SK-N-SH treated with all-trans-retinoic acid at 6 μM for 48 hours (cell line): ENCODE results near the gene RBM33.

Experiments used
- BACH2 ChIP-seq: fragments of 250-450 bp; sonication (Bioruptor Pico); IDR thresholded peaks from 2 replicates; pipeline ENCODE4 v1.9.0; 2021; ENCODE audit warnings: mild to moderate bottlenecking, borderline replicate concordance
- CREB5 ChIP-seq: fragments of 250-450 bp; sonication (Bioruptor Pico); IDR thresholded peaks from 2 replicates; pipeline ENCODE4 v1.5.1; 2020; ENCODE audit warnings: low read depth, mild to moderate bottlenecking, moderate library complexity
- CSDC2 ChIP-seq: fragments of 250-450 bp; sonication (Bioruptor Pico); IDR thresholded peaks from 2 replicates; pipeline ENCODE4 v1.5.0; 2020; ENCODE audit warnings: mild to moderate bottlenecking, moderate library complexity
- ISL1 ChIP-seq: fragments of 250-450 bp; sonication (Bioruptor Pico); IDR thresholded peaks from 2 replicates; pipeline ENCODE4 v2.1.2; 2022; ENCODE audit warnings: mild to moderate bottlenecking, moderate library complexity
- OSR1 ChIP-seq: fragments of 250-450 bp; sonication (Bioruptor Pico); IDR thresholded peaks from 2 replicates; pipeline ENCODE4 v1.8.0; 2022; ENCODE audit warnings: moderate library complexity, mild to moderate bottlenecking, inconsistent platforms
- PATZ1 ChIP-seq: fragments of 250-450 bp; sonication (Bioruptor Pico); IDR thresholded peaks from 2 replicates; pipeline ENCODE4 v1.8.0; 2020; ENCODE audit warnings: mild to moderate bottlenecking, moderate library complexity, borderline replicate concordance
- POU6F1 ChIP-seq: fragments of 250-450 bp; sonication (Bioruptor Pico); IDR thresholded peaks from 2 replicates; pipeline ENCODE4 v1.8.0; 2021; ENCODE audit warnings: low read depth, mild to moderate bottlenecking, moderate library complexity, borderline replicate concordance
- RARB ChIP-seq: fragments of 250-450 bp; sonication (Bioruptor Pico); IDR thresholded peaks from 2 replicates; pipeline ENCODE4 v1.8.0; 2021; ENCODE audit warnings: mild to moderate bottlenecking, moderate library complexity
- TCF4 ChIP-seq: fragments of 250-450 bp; sonication (Bioruptor Pico); IDR thresholded peaks from 2 replicates; pipeline ENCODE4 v1.8.0; 2021; ENCODE audit warnings: mild to moderate bottlenecking, moderate library complexity, borderline replicate concordance
- ZFP30 ChIP-seq: fragments of 450-650 bp; formaldehyde crosslinking; IDR thresholded peaks from 2 replicates; pipeline ENCODE4 v1.5.0; 2022; ENCODE audit warnings: mild to moderate bottlenecking, moderate library complexity
- ZNF565 ChIP-seq: fragments of 450-650 bp; formaldehyde crosslinking; conservative IDR thresholded peaks from 2 replicates; pipeline ENCODE4 v1.5.0; 2020; ENCODE audit warnings: low read depth, mild to moderate bottlenecking, moderate library complexity

- TF ChIP-seq TCF4 (CRISPR knock-in tag) (no peak), ZNF565 (CRISPR knock-in tag) (no peak), PATZ1 (CRISPR knock-in tag) (no peak), RARB (CRISPR knock-in tag) (no peak), POU6F1 (no peak), OSR1 (CRISPR knock-in tag) (no peak), CREB5 (no peak), ZFP30 (no peak), ISL1 (CRISPR knock-in tag) (no peak), BACH2 (CRISPR knock-in tag) (no peak), CSDC2 (no peak)
Observed at GRCh38 chr7:155676052-155676451, 31.6 kb downstream of the RBM33 start.
